Measurements from ENCODE around the gene ARHGAP22.

GRCh38 chr10:48518986-48519385 is 85.9 kb downstream of the ARHGAP22 start:
- TF ChIP-seq CTCF (IDR thresholded peaks at IDR 0.05) = no peak
- TF ChIP-seq POLR2A (IDR thresholded peaks at IDR 0.05) = no peak

All from heart left ventricle (tissue), 13 donors.